Fibroblast of skin of left quadriceps (primary cell): ENCODE measurements around the gene TNFSF13B.
"Not testable (repeated sequence)": the region's sequence is repeated elsewhere in the genome, so short reads cannot be mapped to it uniquely, and the experiment has no call there.

Experiments used
- DNase-seq, 2 experiments: peaks; one replicate each; pipeline ENCODE4 v3.0.0-alpha.2; 2013; ENCODE audit warnings: low read depth in 2 of 2

TNFSF13B gene, protein sequence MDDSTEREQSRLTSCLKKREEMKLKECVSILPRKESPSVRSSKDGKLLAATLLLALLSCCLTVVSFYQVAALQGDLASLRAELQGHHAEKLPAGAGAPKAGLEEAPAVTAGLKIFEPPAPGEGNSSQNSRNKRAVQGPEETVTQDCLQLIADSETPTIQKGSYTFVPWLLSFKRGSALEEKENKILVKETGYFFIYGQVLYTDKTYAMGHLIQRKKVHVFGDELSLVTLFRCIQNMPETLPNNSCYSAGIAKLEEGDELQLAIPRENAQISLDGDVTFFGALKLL

DNA sequence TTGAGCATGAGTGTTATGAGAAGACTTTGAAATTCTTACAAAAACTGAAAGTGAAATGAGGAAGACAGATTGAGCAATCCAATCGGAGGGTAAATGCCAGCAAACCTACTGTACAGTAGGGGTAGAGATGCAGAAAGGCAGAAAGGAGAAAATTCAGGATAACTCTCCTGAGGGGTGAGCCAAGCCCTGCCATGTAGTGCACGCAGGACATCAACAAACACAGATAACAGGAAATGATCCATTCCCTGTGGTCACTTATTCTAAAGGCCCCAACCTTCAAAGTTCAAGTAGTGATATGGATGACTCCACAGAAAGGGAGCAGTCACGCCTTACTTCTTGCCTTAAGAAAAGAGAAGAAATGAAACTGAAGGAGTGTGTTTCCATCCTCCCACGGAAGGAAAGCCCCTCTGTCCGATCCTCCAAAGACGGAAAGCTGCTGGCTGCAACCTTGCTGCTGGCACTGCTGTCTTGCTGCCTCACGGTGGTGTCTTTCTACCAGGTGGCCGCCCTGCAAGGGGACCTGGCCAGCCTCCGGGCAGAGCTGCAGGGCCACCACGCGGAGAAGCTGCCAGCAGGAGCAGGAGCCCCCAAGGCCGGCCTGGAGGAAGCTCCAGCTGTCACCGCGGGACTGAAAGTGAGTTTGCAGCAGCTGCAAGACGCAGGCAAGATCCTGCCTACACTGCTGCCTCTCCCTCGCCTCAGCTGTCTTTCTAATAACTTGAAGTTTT is at the start of gene TNFSF13B:
Gene TNFSF13B, plus strand, starts transcription at position 118 of the 728 bp plus-strand sequence. Its CDS starts 178 bp downstream, at position 296.
- no peak for DNase-seq

- DNase-seq, result no peak
Observed at GRCh38 chr13:108220041-108220440, 49.5 kb upstream of the TNFSF13B start.

DNA sequence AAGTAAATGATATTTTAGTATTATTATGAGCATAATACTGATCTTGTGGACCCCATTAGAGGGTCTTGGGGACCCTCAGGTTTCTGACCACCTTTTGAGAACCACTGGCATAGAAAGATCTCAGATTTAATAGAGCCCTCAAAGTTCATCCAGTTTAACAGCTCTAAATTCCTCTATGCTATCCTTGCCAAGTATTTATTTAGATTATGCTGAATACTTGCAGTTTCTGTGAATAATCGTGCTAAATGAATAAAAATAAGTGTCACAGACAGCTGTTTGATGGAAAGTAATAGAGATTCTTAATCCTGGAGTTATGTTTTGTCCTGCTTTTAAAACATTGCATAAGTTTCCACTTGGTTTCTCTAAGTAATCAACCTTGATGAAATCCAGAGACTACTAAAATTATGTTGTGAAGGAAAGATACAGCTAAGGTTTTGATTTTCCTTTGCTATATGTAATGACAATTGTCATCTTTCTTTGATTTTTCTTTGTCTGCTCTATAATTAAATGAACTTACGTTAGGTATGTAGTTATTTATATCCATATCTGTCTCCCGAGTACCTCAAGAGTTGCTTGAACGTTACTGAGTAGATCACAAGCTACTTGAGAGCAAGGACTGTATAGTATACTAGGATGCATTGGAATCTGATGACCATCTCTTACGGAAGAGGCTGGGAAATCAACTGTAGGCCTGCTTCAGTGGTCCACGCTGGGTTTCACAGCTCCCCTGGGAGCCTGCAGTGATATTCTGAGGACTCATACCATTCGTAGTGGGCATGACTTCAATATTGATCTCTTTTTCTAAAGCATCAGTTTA is 45.6 kb upstream of the TNFSF13B start:
- DNase-seq, result no peak

DNA sequence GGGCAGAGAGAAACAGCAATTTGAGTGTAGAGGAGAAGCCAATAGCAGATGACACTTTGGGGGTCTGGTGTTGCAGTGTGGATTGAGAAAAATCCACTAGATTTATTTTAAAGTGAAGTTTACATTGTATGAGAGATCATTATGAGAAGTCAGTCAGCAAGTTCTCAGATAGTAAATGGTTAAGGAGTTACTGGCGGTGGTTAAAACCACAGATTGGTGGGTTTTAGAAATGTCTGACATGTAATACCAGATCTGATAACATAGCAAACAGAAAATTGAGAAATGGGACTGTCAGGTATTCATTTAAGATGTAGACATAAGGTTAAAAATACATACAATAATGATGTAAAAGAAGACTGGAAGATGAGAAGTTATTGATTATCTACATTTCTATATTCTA is 44.1 kb upstream of the TNFSF13B start:
- DNase-seq, result no peak

- no peak for DNase-seq
Observed at GRCh38 chr13:108226184-108226583, 43.3 kb upstream of the TNFSF13B start.

DNA sequence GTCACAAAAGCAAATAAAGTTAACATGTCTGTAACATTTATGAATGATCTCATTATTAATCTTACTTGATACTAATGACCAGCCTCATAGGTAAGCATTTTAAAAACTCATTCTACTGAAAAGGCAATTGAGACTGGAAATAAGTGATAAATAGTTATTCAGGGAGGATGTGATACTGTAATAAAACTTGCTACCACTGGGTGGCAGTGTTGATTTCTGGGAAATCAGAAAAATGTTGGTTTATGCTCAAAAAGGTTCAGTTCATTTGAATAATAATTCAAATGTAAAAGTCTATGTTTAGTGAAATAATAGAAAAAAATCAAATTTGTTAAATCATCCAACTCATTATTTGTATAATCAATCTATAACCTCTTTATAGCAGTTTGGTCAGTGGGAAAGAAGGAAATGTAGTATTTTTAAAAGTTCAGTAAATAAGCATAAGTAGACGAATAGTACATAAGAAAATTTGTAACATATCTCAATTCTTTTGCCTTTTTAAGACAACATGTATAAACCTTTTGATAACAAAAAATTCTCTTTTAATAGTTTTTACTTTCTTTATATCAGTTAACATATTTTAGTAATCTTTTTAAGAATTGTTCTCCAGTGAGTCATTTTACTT is 41.8 kb upstream of the TNFSF13B start:
- peak in 1 of 2 experiments; percentile 6 for DNase-seq

- no peak for DNase-seq
Observed at GRCh38 chr13:108230377-108230776, 39.1 kb upstream of the TNFSF13B start.

DNA sequence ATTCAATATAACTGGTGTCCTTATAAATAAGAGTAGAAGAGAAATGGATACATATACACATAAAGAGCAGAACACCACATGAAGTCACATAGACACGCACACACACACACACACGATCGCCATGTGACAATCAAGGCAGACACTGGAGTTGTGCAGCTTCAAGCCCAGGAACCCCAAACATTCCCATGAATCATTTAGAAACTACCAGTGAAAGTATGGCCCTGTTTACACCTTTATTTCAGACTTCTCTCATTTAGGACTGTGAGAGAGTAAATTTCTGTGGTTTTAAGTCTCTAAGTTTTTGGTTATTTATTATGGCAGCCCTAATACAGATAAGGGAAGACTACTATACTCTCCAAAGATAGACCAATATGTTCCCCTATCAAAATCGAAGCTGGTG is 20.4 kb upstream of the TNFSF13B start:
- DNase-seq, result no peak

DNA sequence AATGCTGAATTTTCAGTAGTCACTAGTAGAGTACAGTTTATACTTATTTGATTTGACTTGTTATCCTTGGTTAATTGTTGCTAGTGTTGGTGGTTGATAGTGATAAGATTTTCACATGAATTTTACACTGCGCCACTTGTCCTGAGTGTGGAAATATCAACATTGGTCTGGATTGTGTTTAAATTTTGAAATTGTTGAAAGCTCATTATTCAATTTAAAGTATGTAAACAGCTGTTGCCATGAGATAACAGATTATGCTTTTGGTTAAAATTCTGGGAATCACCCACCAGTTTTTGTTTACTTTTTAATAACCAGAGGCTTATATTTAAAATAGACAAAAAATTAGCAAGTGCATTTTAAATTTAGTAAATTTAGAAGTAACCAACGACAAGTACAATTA is 12.3 kb upstream of the TNFSF13B start:
- DNase-seq, result no peak

GRCh38 chr13:108263621-108264355 is 5.7 kb upstream of the TNFSF13B start:
- no peak for DNase-seq

DNA sequence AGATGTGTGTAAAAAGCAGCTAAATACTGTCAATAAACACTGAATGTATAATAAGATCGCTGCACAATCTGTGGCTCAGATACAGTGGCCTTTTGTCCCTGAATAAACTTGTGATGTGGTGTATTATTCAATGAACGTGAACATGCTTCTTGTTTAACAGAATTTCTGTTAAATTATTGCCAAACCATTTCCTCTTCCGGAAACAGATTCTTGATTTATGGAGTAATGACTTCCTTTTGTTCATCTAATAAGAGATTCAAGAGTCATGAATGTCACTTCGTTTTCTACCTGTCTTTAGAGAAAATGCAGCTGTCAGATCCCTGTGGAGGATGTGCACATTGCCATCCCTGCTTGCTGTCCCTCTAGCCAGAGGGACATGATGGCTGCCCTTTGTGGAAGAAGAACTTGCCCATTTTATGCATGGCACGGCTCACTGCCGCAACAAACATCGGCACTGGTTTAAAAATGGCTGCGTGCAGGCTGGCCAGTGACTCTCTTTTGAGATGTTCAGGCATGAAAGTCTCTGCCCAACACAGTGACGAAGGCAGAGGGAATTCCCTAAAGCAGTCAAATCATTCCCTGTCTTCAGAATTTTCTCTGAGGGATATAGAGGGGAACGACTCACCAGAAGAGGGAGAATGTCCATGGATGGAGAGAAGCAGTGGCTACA is 3.1 kb upstream of the TNFSF13B start:
- no peak for DNase-seq

DNA sequence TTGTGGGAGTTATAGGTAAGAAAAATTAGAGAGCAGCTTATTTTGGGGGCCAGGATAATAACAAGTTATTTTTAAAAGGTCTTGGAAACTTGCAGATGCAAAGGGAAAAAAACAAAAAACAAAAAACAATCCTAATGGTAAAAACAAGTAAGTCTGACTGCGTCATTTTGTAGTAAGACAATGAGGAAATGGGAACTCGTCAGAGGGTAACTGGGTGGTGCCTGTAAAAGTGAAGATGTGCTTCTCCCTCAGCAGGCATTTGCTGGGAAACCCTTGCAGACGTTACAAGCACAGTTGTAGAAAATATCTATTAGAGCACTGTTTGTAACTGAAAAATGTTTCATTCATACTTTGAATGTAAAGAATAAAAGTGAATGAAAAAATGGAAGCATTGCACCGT is 2.2 kb upstream of the TNFSF13B start:
- DNase-seq, result no peak

DNA sequence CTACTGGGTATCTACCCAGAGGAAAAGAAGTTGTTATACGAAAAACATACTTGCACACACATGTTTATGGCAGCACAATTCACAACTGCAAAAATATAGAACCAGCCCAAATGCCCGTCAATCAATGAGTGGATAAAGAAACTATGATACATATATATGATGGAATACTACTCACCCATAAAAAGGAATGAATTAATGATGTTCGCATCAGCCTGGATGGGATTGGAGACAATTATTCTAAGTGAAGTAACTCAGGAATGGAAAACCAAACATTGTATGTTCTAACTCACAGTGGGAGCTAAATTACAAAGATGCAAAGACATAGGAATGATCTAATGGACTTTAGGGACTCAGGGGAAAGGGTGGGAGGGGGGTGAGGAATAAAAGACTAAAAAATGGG is 1.7 kb upstream of the TNFSF13B start:
- DNase-seq, result not testable (repeated sequence)

DNA sequence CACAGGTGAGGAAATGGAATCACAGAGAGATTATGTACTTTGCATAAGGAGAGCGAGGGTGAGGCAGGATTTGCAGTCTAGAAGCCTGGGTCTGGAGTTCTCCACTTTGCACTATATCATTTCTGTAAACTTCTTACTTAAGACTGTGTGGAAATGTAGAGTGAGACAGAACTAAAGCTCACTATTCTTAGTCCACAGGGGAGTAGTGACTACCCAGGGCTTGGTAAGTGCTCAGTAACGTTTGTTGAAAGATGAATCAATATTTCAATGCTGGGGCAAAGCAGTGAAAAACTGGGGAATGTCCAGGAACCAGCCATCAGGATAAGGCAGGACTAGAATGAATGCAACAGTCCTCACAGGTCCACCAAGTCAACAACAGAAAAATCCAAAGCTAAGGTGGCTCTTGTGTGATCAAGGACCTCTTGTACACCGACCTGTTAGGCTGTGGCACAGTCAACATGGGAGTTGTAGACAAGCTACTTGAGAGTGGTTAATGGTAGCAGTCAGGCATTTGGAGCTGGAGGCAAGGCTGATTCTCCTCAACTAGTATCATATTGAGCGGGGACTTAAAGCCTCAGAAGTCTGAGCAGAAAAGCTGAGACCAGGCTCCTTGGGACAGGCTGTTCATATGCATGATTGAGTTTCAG is 929 bp upstream of the TNFSF13B start:
- no peak for DNase-seq

DNA sequence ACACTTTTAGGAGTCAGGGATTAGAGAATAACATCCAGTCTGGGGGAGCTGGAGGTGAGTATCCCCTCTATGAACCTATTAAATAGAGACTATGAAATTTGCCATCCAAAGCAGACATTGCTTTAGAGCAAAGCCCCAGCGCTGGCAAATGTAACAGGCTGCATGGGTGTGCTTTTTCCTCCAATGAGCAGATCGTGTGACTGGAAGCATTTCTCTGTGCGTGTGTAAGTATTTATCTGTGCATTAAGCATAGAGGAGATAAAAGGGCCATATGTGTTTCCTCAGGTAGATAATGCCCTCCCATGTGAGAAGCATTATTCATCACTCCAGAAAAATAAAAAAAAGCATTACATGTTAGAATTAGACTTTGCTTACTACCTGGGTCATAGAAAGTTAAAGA is 924 bp downstream of the TNFSF13B start:
- no peak for DNase-seq

- no peak for DNase-seq
Observed at GRCh38 chr13:108272333-108272732, 2.8 kb downstream of the TNFSF13B start.

- DNase-seq, result no peak
Observed at GRCh38 chr13:108273429-108274118, 4.1 kb downstream of the TNFSF13B start.

- no peak for DNase-seq
Observed at GRCh38 chr13:108274718-108275117, 5.2 kb downstream of the TNFSF13B start.

DNA sequence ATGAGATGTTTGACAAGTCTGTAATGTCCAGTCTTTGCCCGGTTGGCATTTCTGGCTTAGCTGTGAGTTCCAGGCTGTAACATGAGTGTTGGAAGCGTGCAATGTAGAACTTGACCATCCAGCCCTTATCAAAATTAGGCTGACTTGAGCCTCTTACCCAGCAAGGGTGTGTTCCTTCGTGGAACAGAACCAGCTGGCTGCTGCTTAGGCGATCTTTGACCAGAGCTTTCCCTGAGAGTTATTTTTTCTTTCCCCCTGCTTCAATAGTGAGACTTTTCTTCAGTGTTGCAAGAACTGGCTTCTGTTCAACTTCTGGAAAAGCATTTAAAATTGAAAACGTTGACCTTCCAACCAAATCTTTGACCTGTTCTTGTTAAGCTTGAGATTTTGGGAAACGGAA is 6.5 kb downstream of the TNFSF13B start:
- DNase-seq, result no peak

DNA sequence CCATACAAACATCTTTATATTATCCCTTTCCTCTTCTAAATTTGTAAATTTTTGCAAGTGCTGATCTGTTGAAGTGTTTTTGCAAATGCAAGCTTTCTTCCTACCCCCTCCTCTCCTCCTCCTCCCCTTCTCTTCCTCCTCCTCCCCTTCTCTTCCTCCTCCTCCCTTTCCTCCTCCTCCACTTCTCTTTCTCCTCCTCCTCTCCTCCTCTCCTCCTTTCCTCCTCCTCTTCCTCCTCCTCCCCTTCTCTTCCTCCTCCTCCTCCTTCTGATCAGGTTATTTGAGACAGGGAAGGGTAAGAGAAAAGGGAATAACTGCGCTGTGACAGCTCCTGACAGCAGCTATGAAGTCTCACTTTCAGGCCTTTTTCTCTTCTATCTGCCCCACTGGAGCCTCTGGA is 8.9 kb downstream of the TNFSF13B start:
- no peak for DNase-seq
